Pons (tissue), 1 donor: ENCODE measurements around the gene PIP5KL1.
A peak's percentile ranks its signal among the peaks of the same experiment; 100 is the strongest.

Source experiments
- DNase-seq: peaks from one replicate; pipeline ENCODE4 v3.0.0-alpha.2; 2016; ENCODE audit warnings: low spot score

PIP5KL1 gene

DNA sequence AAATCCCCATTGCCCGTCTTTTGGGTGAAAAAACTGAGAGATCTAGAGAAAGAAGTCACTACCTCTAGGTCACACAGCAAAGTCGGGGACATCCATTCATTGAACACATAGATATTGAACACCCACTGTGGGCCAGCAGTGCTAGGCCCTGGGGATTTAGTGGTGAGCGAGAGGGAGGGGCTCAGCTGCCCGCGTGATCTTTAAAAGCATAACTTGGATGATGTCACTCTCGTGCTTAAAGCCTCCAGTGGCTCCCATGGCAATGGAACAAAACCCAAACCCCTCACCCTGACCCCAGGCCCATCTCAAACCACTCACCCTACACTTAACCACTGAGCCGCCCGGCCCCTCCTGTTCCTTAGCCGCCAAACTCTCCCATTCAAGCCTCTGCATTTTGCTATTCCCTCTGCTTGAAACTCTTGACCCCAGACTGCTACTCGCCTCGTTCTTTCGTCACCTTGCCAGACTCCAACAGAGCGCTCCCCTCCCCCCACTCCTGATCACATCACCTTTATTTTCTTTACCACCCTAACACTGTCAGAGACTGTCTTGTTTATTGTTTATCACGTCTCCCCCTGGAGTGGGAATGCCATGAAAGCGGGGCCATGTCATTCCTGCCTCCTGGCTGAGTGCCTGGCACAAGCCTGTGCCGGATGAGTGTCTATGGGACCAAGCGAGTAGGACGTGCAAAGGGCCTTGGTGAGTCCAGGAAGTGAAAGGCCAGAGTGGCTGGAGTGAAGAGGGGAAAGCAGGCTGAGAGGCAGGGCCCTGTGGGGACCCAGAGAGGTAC is 710 bp upstream of the PIP5KL1 start:
- no peak for DNase-seq

DNA sequence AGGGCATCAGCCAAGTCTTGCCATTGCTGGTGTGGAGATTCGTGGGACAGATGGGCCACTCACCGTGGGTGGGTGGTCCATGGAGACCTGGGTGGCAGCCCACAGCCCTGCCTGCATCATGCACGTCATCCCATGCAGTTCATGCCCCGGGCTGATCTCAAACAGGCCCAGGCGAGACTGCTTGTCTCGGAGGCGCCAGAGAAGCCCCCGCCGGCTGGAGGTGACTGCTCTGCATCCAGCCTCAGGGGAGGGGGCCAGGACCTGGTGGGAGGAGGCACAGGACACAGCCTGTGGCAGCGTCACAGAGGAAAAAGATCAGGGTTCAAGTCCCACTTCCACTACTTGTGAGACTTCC is 975 bp downstream of the PIP5KL1 start:
- DNase-seq: no peak

DNA sequence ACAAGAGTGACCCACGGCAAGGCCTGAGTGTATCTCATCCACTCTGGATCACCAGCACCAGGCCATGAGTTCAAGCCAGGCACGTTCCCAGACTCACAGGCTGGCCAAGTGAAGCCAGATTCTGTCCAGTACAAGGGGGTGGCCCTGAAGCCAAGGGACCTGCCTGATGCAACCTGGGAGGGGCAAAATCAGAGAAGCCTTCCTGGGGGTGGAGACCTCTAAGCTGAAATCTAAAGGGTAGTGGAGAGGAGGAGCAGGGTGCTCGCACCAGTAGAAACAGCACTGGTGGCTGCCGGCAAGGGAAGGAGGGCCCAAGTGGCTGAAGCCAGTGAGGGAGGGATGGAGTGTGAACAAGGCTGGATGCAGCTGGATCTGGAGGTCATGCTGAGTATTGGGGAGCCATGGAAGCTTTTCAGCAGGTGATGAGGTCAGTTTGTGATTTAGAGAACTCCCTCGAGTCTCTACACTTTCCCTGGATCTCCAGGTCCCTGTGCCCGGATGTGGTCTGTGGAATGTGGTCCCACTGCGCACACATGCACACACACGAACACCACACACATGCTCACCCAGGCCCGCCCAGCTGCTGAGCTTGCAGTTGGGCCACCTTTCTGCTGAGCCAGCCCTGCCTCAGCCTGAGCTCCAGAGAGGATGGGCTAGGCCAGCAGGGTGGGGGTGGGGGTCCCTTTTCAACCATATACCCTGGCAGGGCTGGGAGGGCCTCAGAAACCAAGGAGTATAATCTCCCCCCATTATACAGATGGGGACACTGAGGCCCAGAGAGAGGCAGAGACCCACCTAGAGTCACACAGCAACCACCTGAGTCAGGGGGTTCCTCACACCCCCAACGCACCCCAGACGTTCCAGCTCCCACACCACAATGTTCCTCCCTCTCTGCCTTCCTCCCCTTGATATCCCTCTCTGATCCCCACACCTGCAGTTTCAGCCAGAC is 1.6 kb downstream of the PIP5KL1 start:
- no peak for DNase-seq

DNA sequence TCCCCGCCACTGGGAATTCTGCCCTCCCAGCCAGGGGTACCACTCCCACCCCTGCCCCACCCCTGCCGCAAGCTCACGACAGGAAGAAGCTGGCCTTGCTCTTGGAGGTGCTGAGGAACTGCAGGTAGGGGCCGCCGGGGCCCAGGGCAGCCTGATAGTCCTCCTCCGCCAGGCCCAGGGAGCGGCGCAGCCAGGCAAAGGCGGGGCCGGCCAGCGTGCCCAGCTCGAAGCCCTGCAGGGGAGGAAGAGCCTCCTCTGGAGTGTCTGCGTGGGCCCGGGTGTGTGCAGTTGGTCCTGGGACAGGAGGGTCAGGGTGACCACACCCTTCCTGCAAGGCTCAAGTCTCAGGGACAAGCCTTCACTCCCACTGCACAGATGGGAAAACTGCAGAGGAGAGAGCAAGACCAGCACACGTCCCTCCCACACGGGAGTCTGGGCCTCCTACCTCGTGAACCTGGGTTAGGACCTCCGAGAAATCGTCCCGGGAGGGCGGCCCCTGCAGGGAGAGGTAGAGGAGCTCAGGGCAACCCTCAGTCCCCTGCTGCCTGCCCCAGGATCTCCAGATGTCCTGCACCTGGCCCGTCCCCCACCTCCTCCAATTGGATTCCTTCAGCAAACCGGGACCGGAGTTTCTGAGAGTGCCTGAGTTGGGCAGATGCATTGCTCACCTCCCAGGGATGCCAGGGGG is 2.4 kb downstream of the PIP5KL1 start:
- no peak for DNase-seq

DNA sequence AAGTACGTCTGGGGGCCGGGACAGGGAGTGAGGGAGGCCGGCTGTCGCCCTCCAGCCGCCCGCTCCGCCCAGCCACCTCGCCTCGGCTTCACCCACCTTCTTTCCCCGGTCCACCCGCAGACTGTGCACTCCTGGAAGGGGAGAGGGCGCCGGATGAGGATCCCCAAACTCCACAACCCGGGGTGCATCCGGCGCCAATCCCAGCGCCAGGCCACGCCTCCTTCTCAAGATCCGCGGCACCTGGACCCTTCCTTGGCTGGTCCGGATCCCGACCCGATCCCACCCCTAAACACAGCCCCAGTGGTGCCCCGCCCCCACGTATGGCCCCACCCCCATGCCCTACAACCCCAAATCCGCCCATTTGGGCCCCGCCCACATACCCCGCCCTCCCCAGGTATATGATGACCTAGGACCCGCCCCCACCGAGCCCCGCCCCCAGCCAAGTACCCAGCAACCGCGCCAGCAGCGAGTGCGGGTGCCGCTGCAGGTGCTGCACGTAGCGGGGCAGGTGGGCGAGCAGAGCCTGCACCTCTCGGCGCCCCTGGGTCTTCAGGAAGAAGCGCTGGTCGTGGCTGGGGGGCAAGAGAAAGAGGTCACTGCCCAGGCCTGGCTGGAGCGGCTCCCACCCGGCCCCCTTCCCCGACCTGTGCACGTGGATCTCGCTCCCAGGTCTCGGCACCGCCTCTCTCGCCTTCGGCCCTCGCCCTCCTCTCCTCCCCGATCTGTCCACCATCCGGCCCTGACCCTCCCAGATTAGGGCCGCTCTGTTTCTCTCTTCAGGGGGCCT is 3.2 kb downstream of the PIP5KL1 start:
- DNase-seq: no peak

DNA sequence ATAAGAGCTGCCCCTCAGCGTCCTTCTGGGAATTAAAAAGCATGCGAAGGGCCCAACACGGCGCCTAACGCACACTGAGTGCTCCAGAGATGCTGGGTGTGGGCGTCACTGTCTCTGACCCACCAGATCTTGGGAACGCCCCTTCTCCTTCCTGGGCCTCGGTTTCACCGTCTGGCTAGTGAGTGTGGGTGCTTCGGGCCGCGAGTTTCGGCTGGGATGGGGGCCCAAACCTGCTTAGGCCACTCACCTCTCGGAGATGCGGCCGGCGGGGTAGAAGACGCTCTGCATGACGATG is 3.7 kb downstream of the PIP5KL1 start:
- DNase-seq: no peak

DNA sequence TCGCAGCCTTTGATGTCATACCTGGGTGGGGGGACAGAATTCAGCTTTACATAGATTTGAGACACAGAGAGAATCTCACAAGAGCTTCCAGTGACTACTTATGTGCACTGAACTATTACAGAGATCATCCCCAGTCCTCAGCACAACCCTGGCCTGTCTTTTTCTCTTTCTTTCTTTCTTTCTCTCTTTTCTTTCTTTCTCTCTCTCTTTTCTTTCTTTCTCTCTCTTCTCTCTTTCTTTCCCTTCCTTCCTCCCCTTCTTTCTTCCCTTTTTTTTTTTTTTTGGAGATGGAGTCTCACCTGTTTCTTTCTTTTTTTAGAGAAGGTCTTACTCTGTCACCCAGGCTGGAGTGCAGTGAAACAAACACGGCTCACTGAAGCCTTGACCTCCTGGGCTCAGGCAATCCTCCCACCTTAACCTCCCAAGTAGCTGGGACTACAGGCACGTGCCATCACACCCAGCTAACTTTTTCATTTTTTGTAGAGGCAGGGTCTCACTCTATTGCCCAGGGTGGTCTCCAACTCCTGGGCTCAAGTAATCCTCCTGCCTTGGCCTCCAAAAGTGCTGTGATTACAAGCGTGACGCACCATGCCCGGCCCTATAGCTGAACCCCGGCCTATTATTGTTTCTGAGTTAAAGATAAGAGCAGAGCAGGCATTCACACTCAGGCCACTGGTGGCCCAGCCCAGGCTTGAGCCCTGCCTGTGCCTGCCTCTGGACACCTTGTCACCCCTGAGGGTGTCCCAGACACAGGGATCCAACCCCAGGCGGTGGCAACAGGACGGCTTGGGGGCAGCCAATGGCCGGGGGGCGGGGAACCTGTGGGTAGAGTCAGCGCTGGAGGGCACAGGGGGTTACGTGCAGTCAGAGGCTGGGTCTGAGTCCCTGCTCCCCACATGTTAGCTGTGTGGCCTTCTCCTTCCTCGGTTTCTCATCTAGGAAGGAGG is 4.3 kb downstream of the PIP5KL1 start:
- DNase-seq: no peak

DNA sequence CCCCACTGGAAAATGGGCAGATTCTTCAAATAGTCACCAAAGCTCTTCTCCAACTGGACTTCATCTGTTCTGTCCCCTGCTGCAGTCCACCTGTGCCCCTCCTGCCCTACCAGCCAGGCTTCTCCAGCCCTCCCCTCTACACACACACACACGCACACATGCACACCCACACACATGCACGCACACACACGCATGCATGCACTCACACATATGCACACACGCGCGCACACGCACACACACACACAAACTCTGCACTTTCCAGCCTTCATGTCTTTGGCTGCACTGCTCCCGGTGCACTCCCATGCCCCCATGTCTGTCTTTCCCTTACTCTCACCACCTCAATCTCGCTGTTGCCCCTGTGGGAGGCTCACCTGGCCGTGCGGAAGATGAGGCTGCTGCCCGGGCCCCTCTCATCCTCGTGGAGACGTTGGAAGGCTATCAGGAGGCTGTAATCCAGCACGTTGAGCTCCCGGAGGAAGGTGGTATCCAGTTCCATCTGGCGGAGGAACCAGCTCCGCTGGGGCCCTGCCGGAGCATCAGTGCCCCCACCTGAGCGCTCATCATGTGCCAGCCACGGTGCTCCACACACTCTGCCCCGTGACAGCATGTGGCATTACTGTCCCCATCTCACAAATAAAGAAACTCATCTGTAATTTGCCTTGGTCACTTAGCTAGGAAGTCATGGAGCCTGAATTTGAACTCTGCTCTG is 5.7 kb downstream of the PIP5KL1 start:
- no peak for DNase-seq

DNA sequence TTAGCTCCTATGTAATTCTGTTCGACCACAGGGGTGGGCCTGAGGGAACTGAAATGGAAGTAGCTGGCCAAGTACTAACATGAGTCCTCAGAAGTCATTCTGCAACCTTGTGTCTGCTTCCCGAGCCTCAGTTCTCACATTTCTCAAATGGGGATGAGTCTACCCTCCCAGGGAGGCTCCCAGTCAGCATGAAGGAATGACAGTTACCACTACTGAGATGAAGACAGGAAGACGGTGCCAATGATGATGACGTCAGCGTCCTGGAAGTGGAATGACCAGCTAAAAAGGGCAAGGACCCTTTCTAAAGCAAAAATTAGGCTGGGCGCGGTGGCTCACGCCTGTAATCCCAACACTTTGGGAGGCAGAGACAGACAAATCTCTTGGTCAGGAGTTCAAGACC is 6.8 kb downstream of the PIP5KL1 start:
- DNase-seq: no peak

DNA sequence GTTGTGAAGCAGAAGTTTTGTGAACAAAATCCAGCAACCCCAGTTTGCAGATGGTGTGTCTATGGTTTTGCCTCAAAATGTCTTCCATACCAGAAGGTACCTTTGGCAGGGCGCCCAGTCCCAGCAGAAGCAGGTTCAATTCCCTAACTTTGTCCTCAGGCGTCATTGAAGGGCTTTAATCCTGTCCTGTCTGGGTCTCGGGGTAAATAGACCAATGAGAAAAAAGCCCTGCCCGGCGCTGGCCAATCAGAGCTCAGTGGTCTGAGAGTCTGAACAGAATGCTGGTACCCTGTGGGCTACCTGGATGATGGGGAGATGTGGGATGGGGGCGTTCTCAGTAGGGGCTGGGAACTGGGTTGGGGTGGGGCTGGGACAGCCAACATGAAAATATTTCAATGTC is 7.5 kb downstream of the PIP5KL1 start:
- DNase-seq: no peak

DNA sequence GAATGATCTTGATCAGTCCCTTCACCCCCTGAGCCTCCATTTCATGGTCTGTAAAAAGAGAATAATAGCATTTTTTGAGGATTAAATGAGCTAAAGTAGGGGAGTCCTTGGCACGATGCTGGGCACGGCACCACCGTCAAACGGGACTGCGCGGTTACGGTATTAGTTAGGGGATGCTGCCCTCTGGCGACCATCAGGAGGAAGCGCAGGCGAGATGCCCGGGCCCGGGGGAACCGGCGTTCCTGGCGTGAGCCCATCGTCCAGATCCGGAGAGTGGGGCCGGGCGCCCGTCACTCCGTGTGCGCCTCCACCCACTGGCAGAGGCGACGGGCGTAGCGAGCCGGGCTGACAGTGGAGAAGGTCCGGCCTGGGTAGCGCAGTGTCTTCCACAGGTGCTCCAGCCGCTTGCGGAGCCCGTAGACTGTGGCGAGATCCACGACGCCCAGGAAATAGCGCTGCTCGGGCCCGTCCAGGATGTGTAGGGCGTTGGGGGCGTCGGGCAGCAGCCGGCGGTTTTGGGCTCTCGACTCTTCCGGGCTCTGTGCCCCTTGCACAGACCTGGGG is 8.9 kb downstream of the PIP5KL1 start:
- DNase-seq: no peak

DNA sequence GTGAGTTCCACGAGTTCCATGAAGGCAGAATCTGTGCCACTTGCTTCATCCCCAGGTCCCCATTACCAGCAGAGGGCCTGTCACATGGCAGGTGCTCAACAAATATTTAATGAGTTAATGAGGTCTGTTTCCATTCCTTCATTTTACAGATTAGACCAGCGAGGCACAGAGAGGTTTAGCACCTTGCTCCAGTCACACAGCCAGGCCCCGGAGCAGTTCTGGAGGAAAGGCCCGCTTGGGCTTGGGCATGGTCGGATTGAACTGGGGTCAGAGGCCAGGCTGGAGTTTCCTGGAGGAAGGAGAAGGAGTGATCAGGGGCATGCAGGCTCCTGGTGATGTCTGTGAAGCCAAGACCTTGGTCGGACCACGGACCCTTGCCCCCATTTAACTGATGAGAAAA is 9.8 kb downstream of the PIP5KL1 start:
- DNase-seq: no peak

DNA sequence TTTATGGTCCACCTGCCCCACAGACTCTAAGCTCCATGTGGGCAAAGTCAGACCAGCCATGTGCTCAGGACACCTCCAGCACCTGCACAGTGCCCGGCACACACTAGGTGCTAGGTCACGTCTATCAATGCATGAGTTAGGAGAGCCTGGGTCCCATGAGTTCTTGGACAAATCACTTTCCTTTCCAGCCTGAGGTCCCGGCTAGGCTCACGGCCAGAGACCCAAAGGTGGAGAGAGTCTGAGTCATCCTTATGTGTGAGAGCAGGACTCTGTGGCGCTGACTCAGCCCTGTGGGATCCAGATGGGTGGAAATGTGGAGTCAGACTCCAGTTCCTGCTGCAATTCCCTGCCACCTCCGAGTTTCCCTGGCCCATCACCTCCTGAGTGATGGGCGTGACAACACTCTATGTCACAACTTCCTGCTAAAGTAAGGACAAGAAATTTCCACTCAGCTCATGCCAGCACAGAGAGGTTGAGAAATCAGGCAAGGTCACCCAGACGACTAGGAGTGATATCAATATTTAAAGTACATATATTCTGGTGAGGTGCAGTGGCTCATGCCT is 11.2 kb downstream of the PIP5KL1 start:
- DNase-seq: no peak

DNA sequence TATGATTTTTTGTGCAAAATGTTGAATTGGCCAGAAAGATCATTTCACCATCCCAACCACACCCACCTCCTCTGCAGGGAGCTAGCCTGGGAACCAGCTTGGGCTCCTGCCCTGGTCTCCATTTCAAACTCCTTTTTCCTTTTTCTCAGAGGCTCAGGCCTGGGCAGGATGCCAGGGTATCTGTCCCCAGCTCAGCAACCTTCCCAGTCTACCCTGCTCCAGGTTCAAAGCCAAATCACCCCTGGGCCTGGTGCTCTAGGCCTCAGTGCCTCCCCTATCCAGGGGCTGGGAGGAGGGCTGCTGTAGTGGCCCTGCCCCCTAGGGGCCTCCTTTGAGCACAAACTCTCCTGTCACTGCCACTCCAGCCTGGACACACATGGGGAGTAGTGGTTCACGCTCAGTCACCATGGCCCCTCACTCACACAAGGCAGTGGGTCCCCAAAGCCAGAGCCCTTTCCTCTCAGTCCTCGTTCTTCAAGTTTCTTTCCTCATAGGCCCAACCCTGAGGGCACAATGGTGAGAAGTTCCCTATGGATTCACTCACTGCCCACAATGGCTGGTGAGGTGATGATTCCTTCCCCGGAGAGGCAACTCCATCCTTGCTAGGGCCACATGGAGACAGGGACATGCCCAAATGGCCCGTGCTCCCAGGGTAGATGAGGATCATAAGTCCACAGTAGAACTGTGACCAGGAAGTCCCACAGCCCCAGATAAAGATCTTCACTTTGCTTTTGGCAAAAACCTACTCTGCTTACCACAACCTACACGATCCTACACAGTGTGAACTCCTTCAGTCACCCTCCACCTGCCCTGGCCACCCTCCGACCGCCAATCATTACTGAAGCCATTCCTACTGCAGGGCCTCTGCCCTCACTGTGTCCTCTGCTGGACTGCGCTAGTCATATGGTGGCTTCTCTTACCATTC is 12.1 kb downstream of the PIP5KL1 start:
- DNase-seq: no peak

DNA sequence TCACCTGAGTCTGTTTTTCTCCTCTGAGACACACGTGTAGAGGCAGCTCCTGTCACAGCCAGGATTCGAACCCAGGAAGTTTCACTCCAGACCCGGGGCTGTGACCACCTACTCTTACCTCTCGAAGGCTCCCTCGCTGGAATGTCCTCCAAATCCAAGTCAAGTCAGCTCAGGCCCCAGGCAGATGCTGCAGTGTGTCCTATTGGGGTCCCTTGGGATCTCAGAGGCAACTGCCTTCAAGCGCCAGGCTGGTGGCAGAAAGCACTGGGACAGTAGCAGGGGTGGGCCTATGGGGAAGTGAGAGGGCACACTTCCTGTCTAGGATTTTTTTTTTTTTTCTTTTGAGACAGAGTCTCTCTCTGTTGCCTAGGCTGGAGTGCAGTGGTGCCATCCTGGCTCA is 13.0 kb downstream of the PIP5KL1 start:
- DNase-seq: no peak

DNA sequence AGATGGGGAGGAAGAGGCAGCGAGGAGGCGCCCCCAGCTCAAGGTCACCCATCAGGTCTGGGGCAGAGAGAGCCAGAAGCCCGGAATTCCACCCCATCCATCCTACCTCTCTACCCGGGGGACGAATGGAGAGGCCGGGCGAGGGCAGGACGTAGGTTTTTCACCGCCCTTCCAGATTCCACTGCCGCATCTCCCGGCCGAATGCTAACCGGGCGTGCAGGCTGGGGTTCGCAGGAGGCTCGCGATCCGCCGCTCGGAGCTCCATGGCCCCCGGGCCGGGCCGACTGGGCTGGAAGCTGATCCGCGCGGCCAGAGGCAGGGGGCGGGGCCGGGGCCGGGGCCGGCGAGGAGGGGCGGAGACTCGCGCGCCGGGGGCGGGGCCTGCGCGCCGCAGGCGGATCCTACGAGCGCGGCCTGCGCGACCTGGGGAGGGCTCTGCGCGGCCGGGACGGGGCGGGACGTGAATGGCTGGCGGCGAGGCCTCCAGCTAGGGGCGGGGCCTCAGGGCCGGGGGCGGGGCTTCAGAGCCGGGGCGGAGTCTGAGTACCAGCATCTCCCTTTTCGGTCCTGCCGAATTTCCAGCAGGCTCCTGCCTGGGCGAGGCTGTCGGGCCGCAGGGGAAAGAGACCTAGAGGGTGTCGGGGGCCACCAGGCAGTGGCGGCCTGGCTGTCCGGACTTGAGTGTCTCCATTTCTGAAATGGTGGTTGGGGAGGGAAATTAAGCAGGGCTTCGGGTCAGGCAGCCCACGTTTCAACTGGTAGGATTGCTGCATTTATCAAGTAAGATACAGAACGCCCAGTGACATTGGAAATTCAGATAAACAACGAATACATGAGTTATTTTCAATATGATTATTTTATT is 13.6 kb downstream of the PIP5KL1 start, which contains the start of gene ST6GALNAC4:
TSS of gene ST6GALNAC4 (minus strand) at position 322 of the 862 bp plus-strand sequence. CDS start 622 bp downstream, outside the sequence.
- DNase-seq: peak; percentile 90
